H4 (cell line): Measurements from ENCODE around the gene ACADM. TPM values are rescaled to one million over a fixed set of nuclear protein-coding genes. Genes with fewer than 3 reads are reported as not detected.
"Not testable (repeated sequence)": the region's sequence is repeated elsewhere in the genome, so short reads cannot be mapped to it uniquely, and the experiment has no call there.

Experiments used
- DNase-seq: peaks from one replicate; pipeline ENCODE4 v3.0.0-alpha.2; 2015; ENCODE audit warnings: low spot score
- total RNA-seq: library from RNA; depleted of rRNA; stranded (reverse); fragments of >200 nt; shearing (Covaris generic); gene quantifications from 2 replicates; pipeline ENCODE4 v1.2.3, GENCODE V29; 2014

Gene ACADM
- total RNA-seq, 1 experiment from 2014 or later: 26.5 TPM

DNA sequence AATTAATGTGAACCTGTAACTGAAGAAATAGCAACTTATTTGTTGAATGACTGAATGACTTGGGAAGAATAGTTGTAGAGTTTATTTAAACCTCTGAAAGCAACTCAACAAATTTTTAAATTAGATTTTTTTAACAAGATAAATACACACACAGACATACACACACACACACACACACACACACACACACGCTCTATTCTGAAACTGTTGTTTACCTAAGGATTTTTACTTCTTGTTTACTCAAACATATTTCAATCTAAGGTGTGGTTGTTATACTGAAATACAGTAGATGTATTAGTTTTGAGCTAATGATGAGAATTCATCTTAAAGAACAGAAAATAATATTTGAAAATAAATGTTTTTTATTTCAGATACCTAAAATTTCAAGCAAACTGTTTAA, 11.5 kb downstream of the ACADM start:
- no peak for DNase-seq

GRCh38 chr1:75742047-75742625, 17.6 kb downstream of the ACADM start:
- no peak for DNase-seq

- DNase-seq: no peak
These were observed 20.8 kb downstream of the ACADM start for GRCh38 chr1:75745276-75745675.

- not testable (repeated sequence) for DNase-seq
These were observed 32.7 kb downstream of the ACADM start for GRCh38 chr1:75757210-75757609.

DNA sequence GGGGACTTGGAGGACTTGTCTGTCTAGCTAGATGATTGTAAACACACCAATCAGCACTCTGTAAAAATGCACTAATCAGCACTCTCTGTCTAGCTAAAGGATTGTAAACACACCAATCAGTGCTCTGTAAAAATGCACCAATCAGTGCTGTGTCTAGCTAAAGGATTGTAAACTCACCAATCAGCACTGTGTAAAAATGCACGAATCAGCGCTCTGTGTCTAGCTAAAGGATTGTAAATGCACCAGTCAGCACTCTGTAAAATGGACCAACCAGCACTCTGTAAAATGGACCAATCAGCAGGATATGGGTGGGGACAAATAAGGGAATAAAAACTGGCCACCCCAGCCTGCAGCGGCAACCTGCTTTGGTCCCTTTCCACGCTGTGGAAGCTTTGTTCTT, 34.0 kb downstream of the ACADM start:
- not testable (repeated sequence) for DNase-seq

DNA sequence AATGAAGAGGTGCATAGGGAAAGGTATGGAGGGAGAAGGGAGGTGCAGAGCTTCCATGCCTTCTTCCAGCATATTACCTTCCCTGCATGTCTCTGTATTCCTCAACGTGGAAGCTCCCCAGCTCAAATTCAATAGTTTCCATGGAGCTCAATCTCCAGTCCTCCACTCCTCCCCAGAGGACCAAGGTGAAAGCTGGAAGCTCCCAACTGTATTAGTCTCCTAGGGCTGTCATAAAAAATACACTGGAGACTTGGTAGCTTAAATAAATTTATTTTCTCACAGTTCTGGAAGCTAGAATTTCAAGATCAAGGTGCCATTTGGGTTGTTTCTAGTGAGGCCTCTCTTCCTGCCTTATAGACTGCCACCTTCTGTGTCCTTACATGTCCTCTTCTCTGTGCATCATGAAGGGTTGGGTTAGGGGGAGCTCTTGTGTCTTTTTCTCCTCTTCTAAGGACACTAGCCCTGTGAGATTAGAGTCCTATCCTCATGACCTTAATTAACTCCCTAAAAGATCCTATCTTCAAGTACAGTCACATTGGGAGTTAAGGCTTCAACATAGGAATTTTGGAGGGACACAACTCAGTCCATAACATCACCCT, 39.6 kb downstream of the ACADM start:
- DNase-seq: no peak

- DNase-seq: no peak
These were observed 41.3 kb downstream of the ACADM start for GRCh38 chr1:75765697-75766355.

DNA sequence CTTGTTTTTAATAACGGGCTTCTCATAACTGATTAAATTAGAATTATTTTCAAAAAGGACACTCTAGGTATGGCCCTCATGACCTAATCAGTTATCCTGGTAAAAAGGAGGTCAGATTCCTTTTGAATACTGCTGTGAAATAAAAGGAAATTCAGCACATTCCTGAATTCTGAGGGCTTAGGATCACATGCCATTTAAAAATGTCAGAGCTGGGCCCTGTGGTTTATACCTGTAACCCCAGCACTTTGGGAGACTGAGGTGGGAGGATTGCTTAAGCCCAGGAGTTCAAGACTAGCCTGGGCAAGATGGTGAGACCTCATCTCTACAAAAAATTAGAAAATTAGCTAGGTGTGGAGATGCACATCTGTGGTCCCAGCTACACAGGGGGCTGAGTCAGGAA, 43.5 kb downstream of the ACADM start:
- no peak for DNase-seq

DNA sequence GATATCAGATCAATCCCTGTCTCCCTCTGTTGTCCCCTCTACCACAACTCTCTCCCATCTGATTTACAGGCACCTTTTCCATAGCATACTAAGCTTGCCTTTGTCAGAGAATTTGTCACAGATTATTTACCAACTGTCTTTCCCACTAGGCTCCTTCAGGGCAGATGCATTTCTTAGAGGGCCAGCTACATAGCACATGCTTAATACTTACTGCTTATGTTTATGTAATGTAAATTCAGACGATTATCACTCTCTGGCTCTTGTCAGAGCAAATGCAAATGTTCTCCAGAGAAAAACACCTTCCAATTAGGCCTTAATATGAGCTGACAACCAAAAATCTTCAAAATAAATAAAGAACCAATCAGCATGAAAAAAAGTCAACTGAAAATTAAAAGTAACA, 46.3 kb downstream of the ACADM start:
- no peak for DNase-seq

DNA sequence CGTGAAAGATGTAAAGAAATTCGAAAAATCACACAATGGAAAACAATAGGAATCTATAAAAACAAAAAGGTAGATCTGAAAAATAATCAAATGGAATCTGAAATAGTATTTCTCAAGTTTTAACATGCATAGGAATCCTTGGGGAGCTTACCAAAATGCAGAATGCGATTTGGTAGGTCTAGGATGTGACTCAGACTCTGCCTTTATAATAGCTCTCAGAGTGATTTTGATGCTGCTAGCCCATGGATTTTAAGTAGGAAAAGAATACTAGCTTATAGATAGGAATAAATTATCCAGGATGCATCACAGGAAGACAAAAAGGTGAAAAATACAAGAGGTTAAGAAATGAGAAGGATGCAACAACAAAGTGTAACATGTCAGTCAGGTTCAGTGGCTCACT, 47.5 kb downstream of the ACADM start:
- DNase-seq: no peak

GRCh38 chr1:75777812-75778211, 53.3 kb downstream of the ACADM start:
- DNase-seq: not testable (repeated sequence)

GRCh38 chr1:75778694-75779093, 54.2 kb downstream of the ACADM start:
- not testable (repeated sequence) for DNase-seq

GRCh38 chr1:75780183-75780582, 55.7 kb downstream of the ACADM start:
- not testable (repeated sequence) for DNase-seq

DNA sequence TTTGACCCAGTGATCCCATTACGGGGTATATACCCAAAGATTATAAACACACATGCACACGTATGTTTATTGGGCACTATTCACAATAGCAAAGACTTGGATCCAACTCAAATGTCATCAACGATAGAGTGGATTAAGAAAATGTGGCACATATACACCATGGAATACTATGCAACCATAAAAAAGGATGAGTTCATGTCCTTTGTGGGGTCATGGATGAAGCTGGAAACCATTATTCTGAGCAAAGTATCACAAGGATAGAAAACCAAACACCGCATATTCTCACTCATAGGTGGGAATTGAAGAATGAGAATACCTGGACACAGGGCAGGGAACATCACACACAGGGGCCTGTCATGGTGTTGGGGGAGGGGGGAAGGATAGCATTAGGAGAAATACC, 59.4 kb downstream of the ACADM start:
- DNase-seq: not testable (repeated sequence)

DNA sequence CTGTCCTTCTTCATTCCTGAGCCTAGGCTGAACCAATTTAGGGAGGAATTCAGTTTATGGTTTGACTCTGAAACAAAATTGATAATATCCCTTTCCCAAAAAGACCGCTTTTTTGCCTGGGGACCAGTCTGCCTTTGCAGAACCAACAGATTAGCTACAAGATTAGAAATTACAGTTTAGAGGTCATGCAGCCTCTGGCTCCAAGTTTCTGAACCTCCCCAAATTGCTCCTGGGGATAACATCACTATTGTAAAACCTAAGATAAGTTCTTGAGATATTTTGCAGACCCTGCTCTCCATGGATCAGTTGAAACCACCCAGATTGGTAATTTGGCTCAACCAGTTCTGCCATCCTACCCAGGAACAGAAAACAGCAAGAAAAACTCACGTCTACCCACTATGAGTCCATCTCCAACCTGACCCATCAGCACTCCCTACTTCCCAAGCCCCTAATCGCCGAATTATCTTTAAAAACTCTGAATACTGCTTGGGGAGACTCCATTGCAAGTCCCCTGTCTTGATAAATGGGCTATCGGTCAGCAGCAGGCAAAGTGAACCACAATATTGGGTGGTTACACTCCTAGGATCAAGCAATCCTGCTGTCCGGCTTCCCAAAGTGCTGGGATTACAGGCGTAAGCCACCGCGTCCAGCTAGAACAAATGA, 60.9 kb downstream of the ACADM start:
- DNase-seq: no peak

- DNase-seq: peak; percentile 92
These were observed 61.7 kb downstream of the ACADM start, which contains the start of gene RABGGTB for GRCh38 chr1:75785983-75786853. Gene RABGGTB (plus strand): TSS chr1:75786256. CDS start chr1:75786272, 16 bp downstream.

GRCh38 chr1:75786901-75787493, 62.5 kb downstream of the ACADM start:
- no peak for DNase-seq

DNA sequence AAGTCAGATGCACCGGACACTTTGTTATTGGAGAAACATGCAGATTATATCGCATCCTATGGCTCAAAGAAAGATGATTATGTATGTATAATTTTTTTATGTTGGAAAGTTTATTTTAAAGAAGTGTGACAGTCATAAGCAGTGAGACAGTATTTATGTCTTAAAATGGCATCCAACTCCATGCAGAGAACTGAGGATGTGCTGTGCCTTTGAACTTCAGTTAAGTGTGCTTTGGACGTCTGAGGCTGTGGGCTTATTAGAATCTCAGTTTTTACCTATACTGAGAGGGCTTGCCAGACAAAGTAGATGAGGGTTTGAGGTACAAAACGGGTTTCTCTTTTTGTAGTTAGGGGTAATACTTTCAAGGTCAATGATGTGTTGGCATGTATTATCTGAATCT, 63.0 kb downstream of the ACADM start:
- no peak for DNase-seq

DNA sequence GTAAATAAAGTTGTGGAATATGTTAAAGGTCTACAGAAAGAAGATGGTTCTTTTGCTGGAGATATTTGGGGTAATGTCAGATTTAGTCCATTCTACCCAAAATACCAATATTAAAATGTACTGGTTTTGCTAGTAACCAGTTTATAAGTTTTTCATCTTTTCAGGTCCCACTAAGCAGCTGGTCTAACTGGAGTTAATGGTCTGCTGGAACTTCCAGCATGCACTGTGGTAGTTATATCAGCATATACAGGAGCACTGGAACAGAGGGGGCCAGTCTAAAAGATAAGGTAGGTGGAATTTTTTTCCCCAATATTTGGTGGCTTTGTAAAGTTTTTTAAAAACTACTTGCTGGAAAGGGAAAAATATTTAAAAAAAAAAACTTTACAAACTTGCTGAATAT, 65.5 kb downstream of the ACADM start:
- DNase-seq: no peak

DNA sequence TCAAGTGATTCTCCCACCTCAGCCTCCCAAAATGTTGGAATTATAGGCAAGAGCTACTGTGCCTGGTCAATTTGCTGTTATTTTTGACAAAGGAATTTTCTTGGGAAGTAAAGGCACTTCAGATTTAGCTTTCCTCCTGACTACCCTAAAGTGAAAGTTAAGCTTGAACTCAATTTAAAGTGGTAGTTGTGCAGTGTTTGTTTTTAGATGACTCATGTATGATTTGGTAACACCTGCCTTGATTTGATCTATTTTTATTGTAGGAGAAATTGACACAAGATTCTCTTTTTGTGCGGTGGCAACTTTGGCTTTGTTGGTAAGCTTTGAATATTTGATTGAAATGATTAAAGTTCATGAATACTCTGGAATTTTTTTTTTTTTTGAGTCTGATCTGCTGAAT, 66.5 kb downstream of the ACADM start:
- no peak for DNase-seq

GRCh38 chr1:75792091-75792490, 67.6 kb downstream of the ACADM start:
- DNase-seq: no peak
